NCI-H2196 treated with DMSO at 0.1 percent for 48 hours (cell line): ENCODE measurements around the gene SLC26A2.
"Not testable (repeated sequence)": the region's sequence is repeated elsewhere in the genome, so short reads cannot be mapped to it uniquely, and the experiment has no call there.

Experiments used
- DNase-seq: peaks from one replicate; lab custom pipeline; 2025; ENCODE audit not compliant: unreplicated experiment; lab: John Stamatoyannopoulos, UW

The SLC26A2 gene

DNA sequence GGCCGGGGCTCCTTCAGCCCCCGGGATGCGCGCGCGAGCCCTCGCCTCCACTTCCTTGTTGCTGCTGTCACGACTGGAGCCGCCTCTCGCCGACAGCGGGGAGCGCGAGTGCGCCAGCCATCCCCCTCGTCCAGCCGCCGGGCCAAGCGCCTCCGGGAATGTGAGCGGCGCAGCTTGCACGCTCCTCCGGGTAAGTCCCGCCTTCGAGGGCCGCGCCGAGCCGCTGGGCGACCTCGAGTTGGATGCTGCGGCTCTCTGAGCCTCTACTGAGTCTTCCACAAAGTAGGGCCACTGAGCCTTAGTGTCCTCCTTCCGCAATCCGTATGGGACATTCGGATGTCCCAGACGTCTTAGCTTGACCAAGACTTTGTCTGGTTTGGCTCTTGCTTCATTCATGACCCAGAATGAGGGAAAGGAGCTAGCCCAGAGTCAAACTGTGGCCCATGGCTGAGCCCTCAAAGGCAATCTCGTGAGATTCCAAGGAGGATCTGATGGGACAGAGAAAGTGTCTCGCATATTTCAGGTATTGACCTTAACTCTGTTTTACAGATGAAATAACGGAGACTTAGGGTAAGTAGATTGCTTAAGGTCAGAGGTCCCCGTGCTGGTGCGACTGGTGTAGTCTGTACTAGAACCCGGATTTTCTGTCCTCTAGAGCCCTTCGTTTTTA, 40.6 kb downstream of the SLC26A2 start:
- DNase-seq: no peak

DNA sequence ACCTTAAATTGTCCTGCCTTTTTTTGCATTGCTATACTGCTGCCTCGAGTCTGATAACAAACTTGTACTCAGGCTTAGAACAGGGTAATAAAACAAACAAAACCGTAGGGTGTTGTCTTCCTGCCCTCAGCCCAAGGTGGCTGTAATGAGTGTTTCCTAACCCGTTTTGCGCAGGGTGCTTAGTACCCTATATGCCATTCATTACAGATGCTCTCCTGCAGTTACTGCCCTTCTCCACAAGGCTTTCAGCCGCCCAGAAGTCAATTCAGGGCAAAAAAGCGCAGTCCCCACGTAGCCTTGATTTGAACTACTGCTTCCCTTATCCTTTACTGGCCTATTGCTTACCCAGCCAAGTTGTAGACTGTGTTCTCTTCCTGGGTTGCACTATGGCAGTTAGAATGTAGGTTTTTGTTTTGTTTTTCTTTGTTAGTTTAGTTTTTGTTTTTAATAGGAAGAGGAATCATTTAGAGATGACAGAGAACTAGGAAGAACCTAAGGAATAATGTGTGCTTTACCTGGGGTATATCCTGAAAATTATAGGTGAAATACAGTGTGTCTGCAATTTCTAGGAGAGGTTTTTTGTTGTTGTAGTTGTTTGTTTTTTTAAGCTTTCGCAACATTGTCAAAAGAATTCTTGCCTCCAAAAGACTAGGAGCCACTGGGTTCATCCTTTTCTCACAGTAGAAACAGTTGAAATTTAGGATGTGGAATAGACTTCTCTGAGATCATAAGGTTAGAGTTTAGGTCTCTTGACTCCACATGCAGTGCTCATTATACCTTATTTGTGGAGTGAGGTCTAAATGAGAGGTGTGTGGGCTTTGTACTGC, 41.3 kb downstream of the SLC26A2 start:
- DNase-seq: no peak

DNA sequence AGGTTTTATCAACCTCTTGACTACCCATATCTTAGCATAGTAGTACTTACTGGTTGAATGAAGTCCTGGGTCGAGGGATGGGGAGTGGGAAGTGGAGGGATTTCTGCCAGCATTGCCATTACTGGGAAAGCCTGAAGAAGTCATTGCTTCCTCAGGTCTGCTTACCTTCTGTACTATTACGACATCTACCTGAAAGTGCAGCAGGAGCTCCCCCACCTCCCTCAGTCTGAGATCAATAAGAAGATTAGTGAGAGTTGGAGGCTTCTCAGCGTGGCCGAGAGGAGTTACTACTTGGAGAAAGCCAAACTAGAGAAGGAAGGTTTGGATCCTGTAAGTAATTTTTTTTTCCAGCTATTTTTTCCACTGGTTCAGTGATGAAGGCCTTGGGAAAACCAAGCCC, 45.8 kb downstream of the SLC26A2 start:
- no peak for DNase-seq

DNA sequence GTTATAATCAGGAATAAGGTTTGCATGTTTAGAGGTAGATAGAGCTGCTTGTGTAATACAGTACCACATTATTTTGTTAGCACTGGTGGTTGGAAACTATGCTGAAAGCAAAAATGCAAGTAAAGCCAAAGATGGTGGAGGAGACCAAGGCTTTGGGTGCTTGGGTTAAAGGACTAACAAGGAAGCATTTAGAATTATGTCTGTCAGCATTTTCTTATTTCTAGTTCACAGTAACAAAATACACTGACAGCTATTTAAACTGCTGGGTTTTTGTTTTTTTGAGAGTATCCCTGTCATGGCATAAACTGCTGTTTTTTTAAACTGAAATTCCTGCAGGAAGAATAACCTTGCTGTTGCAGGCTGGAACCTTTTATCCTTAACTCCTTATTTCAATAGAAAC, 46.5 kb downstream of the SLC26A2 start:
- no peak for DNase-seq

DNA sequence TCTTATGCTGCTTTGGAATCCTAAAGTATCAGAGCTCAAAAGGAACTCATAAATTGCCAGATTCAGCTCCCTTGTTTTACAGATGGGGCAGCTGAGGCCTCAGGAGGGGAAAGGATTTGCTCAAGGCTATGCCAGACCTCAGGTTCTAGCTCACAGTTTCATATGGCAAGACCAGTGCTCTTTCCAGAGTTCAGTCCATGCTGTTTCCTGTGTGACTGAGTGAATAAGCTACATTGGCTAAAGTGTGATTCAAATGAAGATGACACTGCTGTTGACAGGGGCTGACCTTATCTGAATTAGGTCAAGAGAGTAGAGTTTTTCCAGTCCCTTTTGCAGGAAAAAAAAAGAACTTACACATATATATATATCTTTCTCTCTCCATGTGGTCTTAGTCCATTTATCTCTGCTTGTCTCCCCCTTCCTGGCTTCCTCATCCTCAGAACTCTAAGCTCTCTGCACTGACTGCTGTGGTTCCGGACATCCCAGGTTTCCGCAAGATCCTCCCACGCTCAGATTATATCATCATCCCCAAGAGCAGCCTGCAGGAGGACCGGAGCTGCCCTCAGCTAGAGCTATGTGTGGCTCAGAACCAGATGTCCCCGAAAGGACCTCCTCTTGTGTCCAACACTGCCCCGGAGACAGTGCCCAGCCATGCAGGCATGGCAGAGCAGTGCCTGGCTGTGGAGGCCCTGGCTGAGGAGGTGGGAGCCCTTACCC, 49.3 kb downstream of the SLC26A2 start:
- no peak for DNase-seq

DNA sequence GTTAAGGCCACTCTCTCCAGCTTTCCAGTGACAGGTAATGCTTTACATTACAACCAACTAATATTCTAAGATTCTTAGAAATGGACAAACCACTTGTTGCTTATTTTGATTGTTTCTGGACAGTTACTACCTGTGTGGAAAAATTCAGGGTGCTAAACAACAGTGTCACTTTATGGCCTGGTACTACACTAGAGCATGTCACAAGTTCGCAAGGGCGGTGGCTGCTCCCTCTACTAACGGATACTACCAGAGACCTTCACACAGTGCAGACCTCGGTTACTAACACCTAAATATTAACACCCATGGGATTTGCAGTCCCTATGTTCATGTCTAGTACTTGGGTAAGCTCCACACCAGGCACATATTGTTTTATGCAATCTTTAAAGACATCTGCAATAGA, 53.4 kb downstream of the SLC26A2 start:
- DNase-seq: no peak

DNA sequence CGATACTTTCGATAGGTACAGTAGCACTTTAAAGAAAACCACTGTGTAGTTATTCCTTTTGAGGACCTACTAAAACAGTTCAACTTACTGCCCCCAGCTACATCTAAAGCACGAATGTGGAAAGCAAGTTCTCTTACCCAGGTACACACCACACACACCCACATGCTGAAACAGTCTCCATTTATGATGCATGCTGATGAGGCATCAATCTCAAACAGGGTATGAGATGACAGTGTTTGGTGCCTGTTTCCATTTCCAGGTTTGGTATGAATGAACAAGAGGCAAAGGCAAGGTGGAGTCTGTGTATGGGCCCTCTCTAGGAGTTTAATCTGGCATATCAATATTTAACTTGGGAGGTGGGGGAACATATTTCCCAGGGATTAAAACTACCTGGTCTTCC, 53.9 kb downstream of the SLC26A2 start:
- no peak for DNase-seq

DNA sequence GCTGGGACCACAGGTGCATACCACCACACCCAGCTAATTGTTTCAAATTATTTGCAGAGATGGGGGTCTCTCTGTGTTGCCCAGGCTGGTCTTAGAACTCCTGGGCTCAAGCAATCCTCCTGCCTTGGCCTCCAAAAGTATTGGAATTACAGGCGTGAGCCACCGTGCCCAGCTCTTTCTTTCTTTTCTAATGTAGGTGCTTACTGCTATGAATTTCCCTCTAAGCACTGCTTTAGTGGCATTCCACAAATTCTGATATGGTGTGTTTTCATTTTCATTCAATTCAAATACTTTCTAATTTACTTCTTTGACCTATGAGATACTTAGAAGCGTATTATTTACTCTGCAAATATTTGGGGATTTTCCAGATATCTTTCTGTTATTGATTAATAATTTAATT, 54.9 kb downstream of the SLC26A2 start:
- DNase-seq: no peak

DNA sequence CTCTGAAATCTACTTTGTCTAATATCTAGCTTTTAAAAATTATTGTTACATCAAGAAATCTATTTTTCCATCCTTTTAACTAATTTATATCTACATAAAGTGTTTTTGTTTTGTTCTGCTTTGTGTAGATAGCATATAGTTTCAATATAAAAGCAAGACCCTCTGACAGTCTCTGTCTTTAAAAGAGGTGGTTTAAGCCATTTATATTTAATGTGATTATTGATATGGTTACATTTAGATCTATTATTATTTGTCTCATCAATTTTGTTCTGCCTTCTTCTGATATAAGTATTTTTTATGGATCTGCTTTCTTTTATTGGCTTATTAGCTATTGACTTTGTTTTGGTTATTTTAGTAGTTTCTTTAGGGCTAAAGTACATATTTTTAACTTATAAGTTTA, 56.0 kb downstream of the SLC26A2 start:
- DNase-seq: no peak

DNA sequence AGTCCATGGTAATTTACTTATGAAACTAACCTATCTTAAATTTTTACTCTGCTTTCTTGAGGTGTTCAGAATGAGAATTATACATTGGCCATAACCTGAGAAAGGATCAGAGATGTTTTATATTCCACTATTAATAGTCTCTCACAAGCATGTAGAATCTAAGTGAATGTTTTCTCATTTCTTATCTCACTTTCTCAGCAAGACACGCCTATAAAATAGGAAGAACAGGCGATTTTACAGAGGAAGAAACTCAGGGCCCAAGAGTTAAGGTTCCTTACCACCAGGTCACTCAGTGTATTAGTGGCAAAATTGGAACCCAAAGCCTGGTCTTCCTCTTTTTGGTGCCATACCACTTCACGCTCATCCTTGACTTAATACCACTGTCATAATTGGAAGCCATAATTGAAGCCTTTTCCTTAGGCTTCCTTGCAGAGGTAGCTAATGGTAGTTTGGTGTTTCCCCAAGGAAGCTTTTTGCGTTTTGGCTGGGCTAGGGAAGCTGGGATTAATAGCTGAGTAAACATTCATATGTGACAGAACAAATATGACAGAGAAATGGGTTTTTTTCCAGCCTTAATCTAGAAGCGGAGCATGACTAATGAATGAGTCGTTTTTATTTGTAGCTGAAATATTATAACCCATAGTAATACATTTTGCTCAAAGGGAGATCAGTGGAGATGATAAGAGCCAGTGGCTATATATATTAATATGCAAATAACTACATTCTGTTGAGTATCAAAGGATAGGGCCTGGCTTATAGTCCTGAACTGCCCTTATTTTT, 56.9 kb downstream of the SLC26A2 start:
- DNase-seq: no peak

DNA sequence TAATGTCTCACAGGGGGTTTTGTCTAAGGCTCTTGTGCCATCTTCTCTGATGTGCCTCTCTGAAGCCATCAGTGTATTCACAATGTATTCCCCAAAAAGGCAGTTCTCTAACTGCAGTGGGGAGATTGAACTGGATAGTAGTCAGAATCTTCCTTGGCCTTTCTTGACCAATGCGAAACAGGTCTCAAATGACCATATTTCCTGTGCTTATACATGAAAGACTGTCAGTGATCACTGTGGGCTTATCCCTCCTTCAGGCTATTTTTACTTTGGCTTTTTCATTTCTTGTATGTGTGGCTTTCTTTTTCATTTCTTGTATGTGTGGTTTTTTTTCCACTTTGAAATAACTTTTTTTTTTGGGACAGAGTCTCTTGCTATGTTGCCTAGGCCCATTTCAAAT, 59.7 kb downstream of the SLC26A2 start:
- DNase-seq: no peak

DNA sequence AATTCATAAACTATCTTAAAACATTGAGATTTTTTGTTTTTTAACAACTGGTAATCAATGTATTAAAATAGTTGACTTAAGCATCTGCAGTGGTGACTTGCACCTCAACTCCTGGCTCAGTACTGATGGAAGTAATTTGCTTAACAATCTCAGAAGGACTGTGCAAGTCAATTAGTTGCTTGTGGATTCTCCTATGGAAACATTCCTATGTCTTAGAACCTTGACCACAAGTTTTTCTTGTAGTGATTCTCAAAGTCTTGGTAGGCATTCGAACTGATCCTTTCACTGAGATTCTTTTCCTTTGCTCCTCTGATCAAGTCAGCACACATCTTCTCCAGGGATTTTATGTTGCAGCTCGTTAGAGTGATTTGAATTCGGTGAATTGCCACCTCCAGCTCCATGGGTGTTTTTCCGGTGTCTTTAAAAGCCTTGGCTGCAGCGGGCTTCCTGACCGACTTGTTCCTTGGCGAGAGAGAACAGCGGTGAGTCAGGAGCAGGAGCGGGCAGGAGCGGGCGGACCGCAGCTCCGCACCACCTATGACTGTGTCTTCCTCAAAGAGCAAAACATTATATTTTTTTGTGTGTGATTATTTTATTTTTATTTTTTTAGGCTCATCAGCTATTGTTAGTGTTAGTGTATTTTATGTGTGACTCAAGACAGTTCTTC, 61.1 kb downstream of the SLC26A2 start:
- DNase-seq: no peak

DNA sequence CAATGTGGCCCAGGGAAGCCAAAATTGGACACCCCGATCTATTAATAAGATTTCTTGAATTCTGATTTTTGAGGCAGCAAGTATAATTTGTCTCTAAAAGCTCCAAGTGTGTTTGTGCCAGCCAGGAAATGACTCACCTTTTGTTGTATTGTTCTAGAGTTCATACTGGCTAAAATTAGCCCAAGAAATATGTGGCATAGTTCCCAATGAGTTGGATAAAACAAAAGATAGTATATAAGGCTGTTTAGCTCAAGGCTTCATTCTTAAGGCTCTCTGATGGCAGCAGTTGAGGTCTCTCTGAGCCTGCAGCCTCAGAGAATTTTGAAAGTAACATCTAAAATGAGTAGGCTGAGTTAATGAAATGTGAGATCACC, 61.6 kb downstream of the SLC26A2 start:
- no peak for DNase-seq

DNA sequence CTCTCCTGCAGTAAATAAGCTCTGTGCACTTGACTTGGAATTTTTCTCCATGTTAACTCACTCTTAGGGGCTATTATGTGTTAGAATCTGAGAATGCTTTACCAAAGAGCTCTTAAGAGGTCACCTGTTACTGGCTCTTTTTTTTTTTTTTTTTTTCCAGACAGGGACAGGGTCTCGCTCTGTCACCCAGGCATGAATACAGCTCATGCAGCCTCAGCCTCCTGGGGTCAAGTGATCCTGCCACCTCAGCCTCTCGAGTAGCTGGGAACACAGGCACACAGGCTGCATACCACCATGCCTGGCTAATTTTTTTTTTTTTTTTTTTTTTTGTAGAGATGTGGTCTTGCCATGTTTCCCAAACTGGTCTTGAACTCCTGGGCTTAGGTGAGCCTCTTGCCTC, 62.1 kb downstream of the SLC26A2 start:
- DNase-seq: no peak

DNA sequence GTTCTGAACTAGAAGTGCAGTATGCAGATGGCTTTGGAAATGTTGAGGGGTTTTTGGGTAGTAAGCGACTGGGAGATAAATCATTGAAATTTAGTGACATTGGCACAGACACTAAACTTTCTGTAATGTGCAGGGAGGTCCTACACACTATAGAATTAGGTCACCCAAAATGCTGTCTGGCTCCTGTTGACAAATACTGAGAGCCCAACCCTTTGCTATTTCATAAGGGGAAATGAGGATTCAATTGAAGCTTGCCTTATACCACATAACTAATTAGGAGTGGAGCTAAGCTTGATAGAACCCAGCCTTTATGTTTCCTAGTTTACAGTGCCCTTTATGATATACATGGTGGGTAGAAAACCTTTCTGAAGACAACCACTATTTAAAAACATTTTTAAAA, 62.6 kb downstream of the SLC26A2 start:
- no peak for DNase-seq

DNA sequence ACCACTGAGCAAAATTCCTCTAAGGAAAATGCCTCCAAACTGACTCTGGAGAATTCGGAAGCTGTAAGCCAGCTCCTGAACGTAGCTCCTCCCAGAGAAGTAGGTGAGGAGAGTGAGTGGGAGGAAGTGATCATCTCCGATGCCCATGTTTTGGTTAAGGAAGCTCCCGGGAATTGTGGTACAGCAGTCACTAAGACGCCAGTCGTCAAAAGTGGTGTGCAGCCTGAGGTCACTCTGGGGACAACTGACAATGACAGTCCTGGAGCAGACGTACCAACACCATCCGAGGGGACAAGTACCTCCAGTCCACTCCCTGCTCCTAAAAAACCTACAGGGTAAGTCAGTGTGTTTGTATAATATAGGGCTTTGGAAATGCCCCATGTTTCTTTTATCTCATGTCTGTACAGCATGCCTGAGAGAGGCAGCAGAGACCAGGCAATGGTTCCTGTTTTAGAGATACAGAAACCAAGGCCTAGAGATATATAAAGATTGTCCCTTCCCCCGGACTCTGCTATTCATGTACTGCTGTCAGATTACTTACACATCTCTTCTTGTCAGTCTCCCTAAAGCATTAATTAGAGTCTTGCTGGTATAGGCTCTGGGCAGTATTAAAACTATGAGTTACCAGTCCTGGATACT, 63.9 kb downstream of the SLC26A2 start:
- DNase-seq: no peak

DNA sequence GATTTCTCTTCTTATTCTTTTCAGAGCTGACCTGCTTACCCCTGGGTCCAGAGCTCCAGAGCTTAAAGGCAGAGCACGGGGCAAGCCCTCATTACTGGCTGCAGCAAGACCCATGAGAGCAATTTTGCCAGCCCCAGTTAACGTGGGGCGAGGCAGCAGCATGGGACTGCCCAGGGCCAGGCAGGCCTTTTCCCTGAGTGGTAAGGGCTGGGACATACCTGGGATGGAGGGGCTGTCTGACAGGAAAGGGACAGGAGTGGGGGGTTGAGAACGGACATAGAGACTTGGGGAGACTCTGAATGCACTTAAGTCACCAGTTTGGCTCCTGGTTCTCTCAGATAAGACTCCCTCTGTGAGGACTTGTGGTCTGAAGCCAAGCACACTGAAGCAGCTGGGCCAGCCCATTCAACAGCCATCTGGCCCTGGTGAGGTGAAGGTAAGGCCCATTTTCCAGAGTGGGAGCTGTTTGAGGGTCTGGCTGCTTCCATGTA, 66.2 kb downstream of the SLC26A2 start:
- no peak for DNase-seq

DNA sequence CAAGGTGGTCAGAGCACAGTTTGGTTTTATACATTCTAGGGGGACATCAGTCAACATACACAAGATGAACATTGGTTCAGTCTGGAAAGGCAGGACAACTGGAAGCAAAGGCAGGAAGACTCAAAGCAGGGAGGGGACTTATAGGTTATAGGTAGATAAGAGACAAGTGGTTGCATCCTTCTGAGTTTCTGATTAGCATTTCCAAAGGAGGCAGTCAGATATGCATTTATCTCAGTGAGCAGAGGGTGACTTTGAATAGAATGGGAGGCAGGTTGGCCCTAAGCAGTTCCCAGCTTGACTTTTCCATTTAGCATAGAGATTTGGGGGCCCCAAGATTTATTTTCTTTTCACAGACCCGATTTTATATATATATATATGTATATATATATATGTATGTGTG, 67.5 kb downstream of the SLC26A2 start:
- DNase-seq: not testable (repeated sequence)

DNA sequence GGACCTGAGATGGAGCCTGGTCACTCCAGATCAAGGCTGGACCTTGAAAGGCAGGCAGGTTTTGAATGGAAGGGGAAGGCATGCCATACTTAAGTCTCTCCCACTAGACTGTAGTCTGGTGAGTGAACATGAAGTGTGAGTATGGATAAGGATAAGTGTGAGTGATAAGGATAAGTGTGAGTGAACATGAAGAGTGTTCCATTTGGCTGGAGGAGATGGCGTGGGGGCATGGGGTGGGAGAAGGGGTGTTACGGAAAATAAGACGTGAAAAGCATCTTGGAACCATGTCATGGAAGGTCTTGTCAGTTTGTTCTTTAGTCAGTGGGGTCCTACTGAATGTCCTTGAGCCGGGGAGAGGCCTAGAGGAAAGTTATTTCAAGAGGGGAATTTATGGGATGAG, 72.8 kb downstream of the SLC26A2 start:
- no peak for DNase-seq

DNA sequence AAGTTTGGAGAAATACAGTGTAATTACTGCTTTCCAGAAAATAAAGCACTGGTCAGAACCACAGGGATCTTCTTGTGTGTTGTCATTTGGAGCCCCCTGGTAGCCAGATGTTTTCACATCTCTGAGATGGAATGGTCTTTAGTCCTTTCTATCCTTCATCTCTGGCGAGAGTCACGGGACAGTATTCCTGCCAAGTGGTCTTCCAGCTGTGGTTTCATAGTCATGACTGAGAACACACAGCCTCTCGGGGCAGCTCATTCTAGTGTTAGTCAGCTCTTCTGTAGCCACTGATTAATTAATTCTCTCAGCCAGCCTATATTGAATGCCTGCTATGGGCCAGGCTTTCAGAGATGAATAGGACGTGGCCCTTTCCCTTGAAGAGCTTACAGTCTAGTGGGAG, 74.1 kb downstream of the SLC26A2 start:
- DNase-seq: no peak
